ENCODE measurements around the gene UNCX. TPM values are rescaled to one million over a fixed set of nuclear protein-coding genes. Genes with fewer than 3 reads are reported as not detected.
"Not testable (repeated sequence)": the region's sequence is repeated elsewhere in the genome, so short reads cannot be mapped to it uniquely, and the experiment has no call there.

UNCX gene
- total RNA-seq, 1 donor from 2014 or later = not detected

DNA sequence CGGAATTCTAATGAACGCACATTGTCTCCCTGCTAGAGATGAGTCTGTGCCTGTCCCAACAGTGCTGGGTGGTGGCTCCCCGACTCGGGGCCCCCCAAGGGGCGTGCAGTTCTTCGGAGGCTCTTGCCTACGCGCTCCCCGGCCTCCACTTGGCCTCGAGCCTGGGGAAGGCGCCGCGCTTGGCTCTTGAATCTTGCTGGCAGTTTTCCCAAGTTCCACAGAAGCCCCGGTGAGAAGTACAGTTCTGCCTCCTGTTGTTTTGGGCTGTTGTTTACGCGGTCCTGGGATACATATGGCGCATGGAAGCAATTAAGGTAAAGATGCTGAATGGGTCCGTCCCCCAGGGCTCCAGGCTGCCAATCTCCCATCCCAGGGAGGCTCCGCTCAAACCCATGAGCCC lies 32.6 kb upstream of the UNCX start:
- no peak for DNase-seq (ENCODE audit: extremely low spot score in 2 of 2)
- Histone ChIP-seq H3K27me3 (peaks cover 4% of the 10 kb centered on the region), H3K9me3 (no peaks in the 10 kb centered on the region), H3K27ac (no peak overlapping the region), H3K36me3 (no peaks in the 10 kb centered on the region), H3K4me1 (peaks cover 7% of the 10 kb centered on the region), H3K4me3 (no peak overlapping the region)
- intact Hi-C loops (cut with DNase I) = no loop called here
- no peak for TF ChIP-seq POLR2AphosphoS5 (IDR thresholded peaks at IDR 0.05; ENCODE audit: insufficient read depth in 1 of 2, low read depth in 1 of 2)

DNA sequence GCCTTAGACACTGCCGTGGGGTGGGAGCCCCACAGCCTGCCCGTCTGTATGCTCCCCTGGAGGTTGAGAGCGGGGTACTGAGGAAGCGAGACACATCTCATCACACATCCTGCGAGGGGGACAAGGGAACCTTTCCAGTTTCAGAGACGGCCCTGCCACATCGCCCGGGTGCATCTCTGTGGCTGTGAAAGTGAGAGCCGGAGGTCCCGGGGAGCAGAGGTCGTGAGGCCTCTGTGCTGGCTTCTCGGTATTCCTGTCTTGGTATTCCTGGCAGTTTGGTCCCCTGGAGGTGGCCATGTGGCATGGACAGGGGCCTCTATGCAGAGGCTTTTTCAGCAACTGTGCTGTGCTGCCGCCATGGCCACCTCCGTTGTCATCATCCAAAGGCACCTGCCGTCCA lies 30.8 kb upstream of the UNCX start:
- Histone ChIP-seq H3K4me1 (peaks cover 7% of the 10 kb centered on the region), H3K9me3 (no peaks in the 10 kb centered on the region), H3K36me3 (no peaks in the 10 kb centered on the region), H3K27ac (no peak overlapping the region), H3K4me3 (no peak overlapping the region), H3K27me3 (peaks cover 4% of the 10 kb centered on the region)
- TF ChIP-seq POLR2A (IDR thresholded peaks at IDR 0.05) = no peak
- TF ChIP-seq POLR2AphosphoS5 (IDR thresholded peaks at IDR 0.05; ENCODE audit: insufficient read depth in 1 of 2, low read depth in 1 of 2) = no peak
- TF ChIP-seq, protein P1, sequence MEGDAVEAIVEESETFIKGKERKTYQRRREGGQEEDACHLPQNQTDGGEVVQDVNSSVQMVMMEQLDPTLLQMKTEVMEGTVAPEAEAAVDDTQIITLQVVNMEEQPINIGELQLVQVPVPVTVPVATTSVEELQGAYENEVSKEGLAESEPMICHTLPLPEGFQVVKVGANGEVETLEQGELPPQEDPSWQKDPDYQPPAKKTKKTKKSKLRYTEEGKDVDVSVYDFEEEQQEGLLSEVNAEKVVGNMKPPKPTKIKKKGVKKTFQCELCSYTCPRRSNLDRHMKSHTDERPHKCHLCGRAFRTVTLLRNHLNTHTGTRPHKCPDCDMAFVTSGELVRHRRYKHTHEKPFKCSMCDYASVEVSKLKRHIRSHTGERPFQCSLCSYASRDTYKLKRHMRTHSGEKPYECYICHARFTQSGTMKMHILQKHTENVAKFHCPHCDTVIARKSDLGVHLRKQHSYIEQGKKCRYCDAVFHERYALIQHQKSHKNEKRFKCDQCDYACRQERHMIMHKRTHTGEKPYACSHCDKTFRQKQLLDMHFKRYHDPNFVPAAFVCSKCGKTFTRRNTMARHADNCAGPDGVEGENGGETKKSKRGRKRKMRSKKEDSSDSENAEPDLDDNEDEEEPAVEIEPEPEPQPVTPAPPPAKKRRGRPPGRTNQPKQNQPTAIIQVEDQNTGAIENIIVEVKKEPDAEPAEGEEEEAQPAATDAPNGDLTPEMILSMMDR (IDR thresholded peaks at IDR 0.05) = no peak
- DNase-seq (ENCODE audit: extremely low spot score in 2 of 2) = no peak
- intact Hi-C loops (cut with DNase I) = no loop called here

DNA sequence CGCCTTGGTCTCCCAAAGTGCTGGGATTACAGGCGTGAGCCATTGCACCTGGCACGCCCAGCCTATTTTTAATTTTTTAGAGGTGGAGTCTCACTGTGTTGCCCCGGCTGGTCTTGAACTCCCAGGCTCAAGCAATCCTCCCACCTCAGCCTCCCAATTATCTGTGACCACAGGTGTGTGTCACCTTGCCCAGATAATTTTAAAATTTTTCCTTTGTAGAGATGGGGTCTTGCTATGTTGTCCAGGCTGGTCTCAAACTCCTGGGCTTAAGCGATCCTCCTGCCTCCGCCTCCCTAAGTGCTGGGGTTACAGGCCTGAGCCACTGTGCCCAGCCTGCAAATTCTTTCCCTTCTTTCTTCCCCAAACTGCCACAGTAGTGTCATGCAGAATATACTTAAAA lies 29.8 kb upstream of the UNCX start:
- H3K4me1 ChIP-seq; DNase-seq (ENCODE audit: extremely low spot score in 2 of 2); intact Hi-C loops (cut with DNase I); H3K9me3 ChIP-seq; H3K27ac ChIP-seq; H3K27me3 ChIP-seq; H3K4me3 ChIP-seq; H3K36me3 ChIP-seq: not testable (repeated sequence)

DNA sequence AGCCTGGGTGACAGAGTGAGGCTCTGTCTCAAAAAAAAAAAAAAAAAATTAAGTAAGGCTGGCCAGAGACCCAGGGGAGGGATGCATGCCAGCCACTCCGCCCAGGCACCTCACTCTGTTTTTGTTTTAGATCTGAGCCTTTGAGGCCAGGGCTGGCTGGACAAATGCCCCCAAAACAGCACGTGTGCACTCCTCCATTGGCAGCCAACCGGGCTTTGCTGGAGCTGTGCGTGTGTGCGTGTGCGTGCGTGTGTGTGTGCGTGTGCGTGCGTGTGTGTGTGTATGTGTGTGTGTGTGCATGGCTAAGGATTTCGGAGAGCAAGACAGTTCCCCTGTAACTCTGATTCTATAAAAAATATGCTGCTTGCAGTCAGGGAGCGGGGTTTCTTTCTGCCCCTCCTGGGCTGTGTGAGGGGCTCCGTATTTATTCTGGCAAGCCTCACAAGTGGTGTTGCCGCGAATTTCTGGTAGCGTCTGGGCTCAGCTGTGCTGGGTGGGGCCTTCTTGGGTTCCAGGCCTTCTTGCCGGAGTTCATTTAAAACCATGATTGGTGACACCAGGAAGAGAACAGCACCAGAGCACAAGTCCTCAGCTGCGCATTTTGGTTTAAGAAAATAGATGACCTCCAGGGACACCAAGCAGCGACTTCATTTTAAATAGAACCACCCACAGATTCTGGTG lies 28.1 kb upstream of the UNCX start:
- intact Hi-C loops (cut with DNase I) = no loop called here
- peaks cover 4% of the 10 kb centered on the region for H3K27me3 ChIP-seq

DNA sequence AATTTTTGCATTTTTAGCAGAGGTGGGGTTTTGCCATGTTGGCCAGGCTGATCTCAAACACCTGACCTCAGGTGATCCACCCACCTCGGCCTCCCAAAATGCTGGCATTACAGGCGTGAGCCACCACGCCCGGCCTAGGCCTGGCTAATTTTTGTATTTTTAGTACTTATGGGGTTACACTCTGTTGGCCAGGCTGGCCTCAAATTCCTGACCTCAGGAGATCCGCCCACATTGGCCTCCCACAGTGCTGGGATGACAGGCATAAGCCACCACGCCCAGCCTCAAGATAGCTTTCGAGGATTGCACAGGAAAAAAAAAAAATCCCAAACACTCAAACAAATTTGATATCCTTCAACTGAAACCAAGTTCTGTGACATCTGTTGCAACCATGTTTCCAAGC lies 26.9 kb upstream of the UNCX start:
- H3K36me3 ChIP-seq; H3K4me1 ChIP-seq; DNase-seq (ENCODE audit: extremely low spot score in 2 of 2); H3K27me3 ChIP-seq; H3K27ac ChIP-seq; H3K4me3 ChIP-seq; H3K9me3 ChIP-seq; intact Hi-C loops (cut with DNase I): not testable (repeated sequence)

More for the DNA sequence above, 28.1 kb upstream of the UNCX start:
- Histone ChIP-seq H3K9me3 (no peaks in the 10 kb centered on the region), H3K4me1 (no peaks in the 10 kb centered on the region), H3K27ac (no peak overlapping the region), H3K4me3 (no peak overlapping the region), H3K36me3 (no peaks in the 10 kb centered on the region)
- DNase-seq (ENCODE audit: extremely low spot score in 2 of 2) = no peak
- TF ChIP-seq, protein P1 (IDR thresholded peaks at IDR 0.05) = no peak
- no peak for TF ChIP-seq POLR2A (IDR thresholded peaks at IDR 0.05)
- no peak for TF ChIP-seq POLR2AphosphoS5 (IDR thresholded peaks at IDR 0.05; ENCODE audit: insufficient read depth in 1 of 2, low read depth in 1 of 2)

DNA sequence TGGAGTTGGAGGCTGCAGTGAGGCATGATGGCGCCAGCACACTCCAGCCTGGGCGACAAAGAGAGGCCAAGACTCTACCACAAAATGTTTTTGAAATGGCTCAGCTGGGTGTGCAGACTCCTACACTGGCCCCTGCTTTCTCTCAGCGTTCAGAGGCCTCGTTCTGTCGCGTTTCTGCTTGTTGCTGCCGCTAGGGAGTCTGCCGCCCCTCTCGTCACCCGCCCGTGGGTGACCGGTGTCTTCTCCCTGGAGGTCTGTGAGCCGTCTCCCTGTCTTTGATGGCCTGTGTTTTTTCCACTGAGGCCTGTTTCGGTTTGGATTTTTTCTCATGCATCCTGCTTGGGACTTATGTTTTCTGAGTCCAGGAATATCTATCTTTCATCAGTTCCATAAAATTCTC lies 23.6 kb upstream of the UNCX start:
- Histone ChIP-seq H3K27ac (no peak overlapping the region), H3K36me3 (no peaks in the 10 kb centered on the region), H3K27me3 (no peaks in the 10 kb centered on the region), H3K4me3 (no peak overlapping the region), H3K4me1 (peaks cover 14% of the 10 kb centered on the region), H3K9me3 (no peaks in the 10 kb centered on the region)
- TF ChIP-seq, protein P1 (IDR thresholded peaks at IDR 0.05) = no peak
- TF ChIP-seq POLR2A (IDR thresholded peaks at IDR 0.05) = no peak
- no peak for TF ChIP-seq POLR2AphosphoS5 (IDR thresholded peaks at IDR 0.05; ENCODE audit: insufficient read depth in 1 of 2, low read depth in 1 of 2)
- intact Hi-C loops (cut with DNase I) = no loop called here
- no peak for DNase-seq (ENCODE audit: extremely low spot score in 2 of 2)
